Measurements from ENCODE around the gene ATP2A1.

- TF ChIP-seq CTCF (IDR thresholded peaks at IDR 0.05) (no peak), POLR2A (IDR thresholded peaks at IDR 0.05) (no peak)
Measured at GRCh38 chr16:28876019-28876659, 2.1 kb upstream of the ATP2A1 start.

Data from adrenal gland (tissue), 5 donors.